NCI-H748 (cell line): ENCODE data around the gene CITED2.
"Not testable (repeated sequence)": the region's sequence is repeated elsewhere in the genome, so short reads cannot be mapped to it uniquely, and the experiment has no call there.

Source experiments
- DNase-seq: peaks from one replicate; lab custom pipeline; 2025; ENCODE audit not compliant: unreplicated experiment; lab: John Stamatoyannopoulos, UW

The CITED2 gene, protein sequence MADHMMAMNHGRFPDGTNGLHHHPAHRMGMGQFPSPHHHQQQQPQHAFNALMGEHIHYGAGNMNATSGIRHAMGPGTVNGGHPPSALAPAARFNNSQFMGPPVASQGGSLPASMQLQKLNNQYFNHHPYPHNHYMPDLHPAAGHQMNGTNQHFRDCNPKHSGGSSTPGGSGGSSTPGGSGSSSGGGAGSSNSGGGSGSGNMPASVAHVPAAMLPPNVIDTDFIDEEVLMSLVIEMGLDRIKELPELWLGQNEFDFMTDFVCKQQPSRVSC

DNA sequence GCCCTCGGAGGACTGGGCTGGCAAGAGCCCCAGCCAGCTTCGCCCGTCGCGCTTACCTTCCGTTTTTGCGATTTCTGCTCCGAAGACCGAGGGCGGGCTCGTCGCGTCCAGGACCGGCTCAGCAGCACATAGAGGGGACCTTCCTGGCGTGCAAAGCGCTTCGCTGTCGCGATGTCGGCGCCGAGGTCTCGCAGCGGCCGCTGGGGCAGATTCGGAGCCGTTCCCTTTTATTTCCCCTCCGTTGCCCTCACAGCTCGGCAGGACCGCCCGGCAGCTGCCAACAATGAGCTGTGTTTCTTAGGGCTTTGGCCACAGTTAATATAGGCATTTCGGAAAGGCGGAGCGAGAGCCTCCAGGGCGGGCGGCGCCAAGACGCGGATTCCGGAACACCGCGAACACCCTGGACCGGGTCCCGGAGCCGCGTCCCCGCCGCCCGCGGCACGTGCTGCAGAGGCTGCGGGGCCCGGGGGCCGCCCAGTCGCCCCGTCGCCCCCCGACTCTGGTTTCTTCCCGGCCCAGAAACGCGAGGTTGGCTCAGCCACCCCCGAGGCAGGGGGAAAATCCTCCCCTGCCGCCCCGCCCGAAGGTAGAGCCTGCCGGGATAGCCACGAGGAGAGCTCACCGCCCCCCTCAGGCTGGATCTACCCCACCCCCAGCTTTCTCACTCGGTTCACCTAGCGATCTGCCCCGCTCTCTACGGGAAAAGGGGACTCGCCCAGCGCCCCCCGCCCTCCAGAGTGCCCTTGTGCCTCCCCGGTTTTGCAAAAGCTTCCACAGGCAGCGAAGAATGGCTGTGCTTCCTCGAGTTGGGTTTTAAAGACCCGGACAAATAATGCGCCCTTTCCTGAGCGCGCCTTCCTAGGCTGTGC lies at the start of gene CITED2:
Gene CITED2, minus strand, starts transcription at position 292 of the 869 bp plus-strand sequence. CDS start 704 bp downstream, outside the sequence.
- peak; percentile 88 for DNase-seq

DNA sequence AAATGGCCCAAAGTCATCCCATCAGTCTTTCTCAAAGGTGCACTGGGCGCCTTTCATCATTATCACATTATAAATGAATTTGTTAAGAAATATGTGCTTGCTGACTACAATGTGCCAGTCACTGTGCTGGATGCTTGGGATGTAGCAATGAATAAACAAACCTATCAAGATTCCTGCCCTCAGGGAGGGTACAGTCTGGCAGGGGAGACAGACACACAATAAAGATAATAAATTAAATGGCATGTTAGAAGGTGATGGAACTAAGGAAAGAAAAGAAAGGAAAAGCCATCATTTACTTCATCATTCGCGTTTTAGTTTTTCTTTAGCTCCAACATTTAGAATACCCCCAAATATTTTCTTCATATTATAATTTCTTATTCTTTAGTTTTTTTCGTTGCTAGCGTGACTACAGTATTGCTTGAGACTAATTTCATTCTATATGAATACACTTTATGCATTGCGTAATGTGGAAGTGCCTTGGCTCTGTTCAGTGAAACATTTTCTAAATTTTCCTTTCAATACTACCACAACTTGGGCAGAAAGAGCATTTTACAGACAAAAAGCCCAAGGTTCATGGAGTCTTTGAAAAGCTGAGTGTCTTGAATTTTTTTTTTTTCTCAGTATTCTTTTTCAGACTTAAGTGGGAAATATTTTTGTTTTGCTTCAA lies 48.7 kb upstream of the CITED2 start:
- no peak for DNase-seq

- DNase-seq = no peak
These were observed 47.9 kb upstream of the CITED2 start for GRCh38 chr6:139422105-139423036.

GRCh38 chr6:139418481-139419132 lies 44.2 kb upstream of the CITED2 start:
- DNase-seq = no peak

- DNase-seq = no peak
These were observed 41.7 kb upstream of the CITED2 start for GRCh38 chr6:139416146-139416545.

- no peak for DNase-seq
These were observed 40.9 kb upstream of the CITED2 start for GRCh38 chr6:139415365-139415764.

DNA sequence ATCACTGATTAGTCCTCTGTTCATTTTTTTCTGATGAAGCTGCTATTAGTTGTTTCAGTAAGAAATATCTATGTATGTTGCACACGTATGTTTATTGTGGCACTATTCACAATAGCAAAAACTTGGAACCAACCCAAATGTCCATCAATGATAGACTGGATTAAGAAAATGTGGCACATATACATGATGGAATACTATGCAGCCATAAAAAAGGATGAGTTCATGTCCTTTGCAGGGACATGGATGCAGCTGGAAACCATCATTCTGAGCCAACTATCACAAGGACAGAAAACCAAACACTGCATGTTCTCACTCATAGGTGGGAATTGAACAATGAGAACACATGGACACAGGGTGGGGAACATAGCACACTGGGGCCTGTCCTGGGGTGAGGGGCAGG lies 37.7 kb upstream of the CITED2 start:
- not testable (repeated sequence) for DNase-seq

GRCh38 chr6:139409026-139409425 lies 34.6 kb upstream of the CITED2 start:
- no peak for DNase-seq

GRCh38 chr6:139407718-139408222 lies 33.3 kb upstream of the CITED2 start:
- no peak for DNase-seq

DNA sequence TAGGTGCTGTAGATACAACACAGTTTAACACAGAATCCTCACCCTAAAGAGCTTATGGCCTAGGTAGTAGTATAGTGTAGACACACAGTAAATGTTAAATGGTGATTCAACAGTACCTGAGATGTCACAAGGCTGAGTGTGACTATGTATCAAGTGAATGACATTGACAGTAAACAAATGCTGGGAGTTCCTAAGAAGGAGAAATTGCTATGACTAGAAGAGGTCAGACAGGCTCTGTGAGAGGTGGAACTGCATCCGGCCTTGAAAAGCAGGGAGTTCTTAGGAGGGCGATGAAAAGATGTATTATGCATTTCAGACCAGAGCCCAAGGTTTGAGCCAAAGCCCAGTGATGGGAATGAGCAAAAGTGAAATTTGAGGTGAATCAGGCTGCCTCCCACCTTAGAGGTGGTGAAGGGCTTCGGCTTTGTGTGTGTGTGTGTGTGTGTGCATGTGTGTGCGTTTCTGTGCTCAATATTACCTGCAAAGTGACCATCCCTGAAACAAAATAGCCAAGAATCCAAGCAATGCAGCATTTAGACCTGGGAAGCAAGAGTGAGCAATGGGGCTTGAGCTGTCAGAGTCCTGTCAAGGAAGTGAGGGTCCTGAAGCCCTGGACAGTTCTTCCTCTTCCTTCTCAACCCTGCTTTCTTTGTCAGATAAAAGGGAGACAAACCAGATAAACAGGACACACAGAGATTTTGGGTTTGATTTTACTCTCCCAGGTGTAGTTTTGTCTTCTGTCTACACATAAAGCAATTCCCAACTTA lies 32.3 kb upstream of the CITED2 start:
- DNase-seq = no peak

- DNase-seq = no peak
These were observed 28.5 kb upstream of the CITED2 start for GRCh38 chr6:139402876-139403386.

DNA sequence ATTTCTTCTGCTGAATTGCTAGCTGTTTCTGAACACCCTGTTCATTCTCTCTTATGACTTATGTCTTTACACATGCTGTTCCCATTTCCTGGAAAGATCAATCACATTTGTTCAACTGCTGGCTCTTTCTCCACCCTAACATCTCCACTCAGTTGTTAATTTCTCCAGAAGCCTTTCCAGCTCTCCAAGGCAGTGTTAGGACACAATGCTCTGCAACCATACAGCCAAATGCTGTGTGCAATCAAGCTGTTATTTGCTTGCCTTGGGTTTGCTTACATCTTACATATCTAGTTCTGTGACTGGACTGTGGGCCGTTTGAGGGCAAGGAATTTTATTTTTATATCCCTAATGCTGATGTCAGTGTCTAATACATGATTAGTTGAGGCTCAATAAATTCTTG lies 24.2 kb upstream of the CITED2 start:
- no peak for DNase-seq

- no peak for DNase-seq
These were observed 21.4 kb upstream of the CITED2 start for GRCh38 chr6:139395891-139396301.

DNA sequence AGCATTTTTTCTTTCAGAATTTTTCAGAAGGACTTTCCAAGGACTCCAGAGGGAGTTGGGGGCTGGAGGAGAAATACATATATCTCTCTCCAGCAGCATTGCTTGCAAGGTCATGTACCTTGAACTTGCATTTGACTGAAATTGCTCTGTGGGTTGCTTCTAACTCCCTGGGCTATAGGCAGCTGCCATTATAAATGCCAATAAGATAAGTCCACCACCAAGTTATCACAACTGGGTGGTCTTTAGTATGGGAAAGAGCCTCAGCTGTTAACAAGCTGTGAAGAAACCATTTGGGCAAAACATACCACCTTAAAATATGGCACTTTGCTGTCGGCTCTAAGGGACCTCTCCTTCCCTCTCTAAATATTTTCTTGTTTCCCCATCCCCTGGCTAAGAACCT lies 20.9 kb upstream of the CITED2 start:
- DNase-seq = no peak

GRCh38 chr6:139394027-139394649 lies 19.7 kb upstream of the CITED2 start:
- DNase-seq = no peak

DNA sequence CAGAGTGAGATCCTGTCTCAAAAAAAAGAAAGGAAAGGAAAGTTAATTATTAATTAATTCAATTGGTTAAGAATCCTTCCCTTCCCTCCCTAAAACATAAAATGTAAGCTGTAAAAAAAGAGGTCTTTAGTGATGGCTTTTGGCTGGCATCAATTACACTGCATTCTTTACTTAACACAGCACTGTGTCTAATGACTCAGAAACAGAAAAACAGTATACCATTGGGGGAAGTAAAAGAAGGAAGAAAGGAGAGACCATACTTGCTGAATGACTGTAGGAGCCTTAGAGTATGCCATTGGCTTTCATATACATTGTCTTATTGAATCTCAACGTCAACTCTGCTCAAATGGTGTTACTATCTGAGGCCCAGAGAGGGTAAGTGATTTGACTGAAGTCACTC lies 18.3 kb upstream of the CITED2 start:
- no peak for DNase-seq

DNA sequence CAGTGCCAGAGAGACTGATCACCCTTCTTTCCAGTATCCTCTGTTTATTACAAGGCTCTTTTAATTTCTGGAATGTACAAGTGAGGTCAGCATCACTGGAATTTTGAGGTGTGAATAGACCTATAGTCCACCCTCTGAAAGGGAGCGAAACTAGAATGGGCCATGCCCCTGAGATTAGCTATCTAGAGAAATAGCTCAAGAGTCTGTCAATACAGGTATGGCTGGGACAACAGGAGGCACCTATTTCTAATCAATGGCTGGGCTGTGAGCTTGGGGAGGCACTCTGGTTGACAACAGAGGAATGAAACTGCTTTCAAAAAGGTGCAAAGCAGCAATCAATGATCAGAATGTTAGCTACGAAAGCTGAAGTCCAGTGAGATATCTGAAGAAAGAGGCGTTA lies 17.3 kb upstream of the CITED2 start:
- no peak for DNase-seq

GRCh38 chr6:139390447-139390846 lies 16.0 kb upstream of the CITED2 start:
- DNase-seq = no peak

GRCh38 chr6:139388384-139388783 lies 13.9 kb upstream of the CITED2 start:
- no peak for DNase-seq
